Measurements from ENCODE around the gene RBM34. TPM values are rescaled to one million over a fixed set of nuclear protein-coding genes. Genes with fewer than 3 reads are reported as not detected.

RBM34 gene
- total RNA-seq, 4 donors from 2014 or later = 25.4 to 67.9 (median 53.1) TPM

- TF ChIP-seq POLR2A (IDR thresholded peaks at IDR 0.05) (no peak), CTCF (IDR thresholded peaks at IDR 0.05) (no peak)
- intact Hi-C loops (cut with DNase I) = no loop called here
- Histone ChIP-seq H3K4me3 (replicated peaks in 1 of 3) (no peak overlapping the region), H3K27me3 (no peaks in the 10 kb centered on the region), H3K36me3 (peaks cover 10 to 11% of the 10 kb centered on the region in 2 donors), H3K27ac (no peak overlapping the region), H3K9me3 (no peaks in the 10 kb centered on the region), H3K4me1 (no peaks in the 10 kb centered on the region)
- WGBS, 2 donors = 76 to 78% methylated on average over 12 of the region's 12 CpGs
- DNase-seq = no peak
Observed at GRCh38 chr1:235105051-235106043, 55.7 kb downstream of the RBM34 start.

- intact Hi-C loops (cut with DNase I) = no loop called here
- H3K27me3 ChIP-seq = no peaks in the 10 kb centered on the region
Observed at GRCh38 chr1:235102993-235103411, 58.0 kb downstream of the RBM34 start.

GRCh38 chr1:235102259-235102582 lies 58.8 kb downstream of the RBM34 start:
- no peak overlapping the region for H3K27ac ChIP-seq
- no peaks in the 10 kb centered on the region for H3K4me1 ChIP-seq
- no peaks in the 10 kb centered on the region for H3K27me3 ChIP-seq
- DNase-seq = no peak
- TF ChIP-seq POLR2A (IDR thresholded peaks at IDR 0.05) = no peak
- TF ChIP-seq CTCF (IDR thresholded peaks at IDR 0.05) = no peak
- no peak overlapping the region for H3K4me3 ChIP-seq (replicated peaks in 1 of 3)
- H3K9me3 ChIP-seq = no peaks in the 10 kb centered on the region
- intact Hi-C loops (cut with DNase I) = no loop called here
- no peaks in the 10 kb centered on the region for H3K36me3 ChIP-seq
- 99 to 100% methylated on average over 3 of the region's 3 CpGs for WGBS, 2 donors

More at GRCh38 chr1:235102993-235103411, 58.0 kb downstream of the RBM34 start:
- no peak for DNase-seq
- WGBS, 2 donors = 73 to 90% methylated on average over 4 of the region's 4 CpGs
- no peak for TF ChIP-seq CTCF (IDR thresholded peaks at IDR 0.05)
- no peak for TF ChIP-seq POLR2A (IDR thresholded peaks at IDR 0.05)
- no peak overlapping the region for H3K4me3 ChIP-seq (replicated peaks in 1 of 3)
- no peaks in the 10 kb centered on the region for H3K36me3 ChIP-seq
- H3K27ac ChIP-seq = no peak overlapping the region
- no peaks in the 10 kb centered on the region for H3K4me1 ChIP-seq
- no peaks in the 10 kb centered on the region for H3K9me3 ChIP-seq

GRCh38 chr1:235101558-235102258 lies 59.3 kb downstream of the RBM34 start:
- Histone ChIP-seq H3K9me3 (no peaks in the 10 kb centered on the region), H3K27ac (no peak overlapping the region), H3K4me1 (no peaks in the 10 kb centered on the region), H3K4me3 (replicated peaks in 1 of 3) (no peak overlapping the region), H3K27me3 (no peaks in the 10 kb centered on the region), H3K36me3 (no peaks in the 10 kb centered on the region)
- 87 to 89% methylated on average over 5 of the region's 5 CpGs for WGBS, 2 donors
- TF ChIP-seq CTCF (IDR thresholded peaks at IDR 0.05) (no peak), POLR2A (IDR thresholded peaks at IDR 0.05) (no peak)
- DNase-seq = no peak
- intact Hi-C loops (cut with DNase I) = no loop called here

All from thyroid gland (tissue), 4 donors.